GOT3 (cell line): Measurements from ENCODE around the gene ST8SIA6.
"Not testable (repeated sequence)": the region's sequence is repeated elsewhere in the genome, so short reads cannot be mapped to it uniquely, and the experiment has no call there.

Experiments used
- DNase-seq: peaks from one replicate; lab custom pipeline; 2025; ENCODE audit warnings: mixed read lengths; lab: John Stamatoyannopoulos, UW

The ST8SIA6 gene

GRCh38 chr10:17426263-17426750 is 28.1 kb downstream of the ST8SIA6 start:
- DNase-seq = no peak

DNA sequence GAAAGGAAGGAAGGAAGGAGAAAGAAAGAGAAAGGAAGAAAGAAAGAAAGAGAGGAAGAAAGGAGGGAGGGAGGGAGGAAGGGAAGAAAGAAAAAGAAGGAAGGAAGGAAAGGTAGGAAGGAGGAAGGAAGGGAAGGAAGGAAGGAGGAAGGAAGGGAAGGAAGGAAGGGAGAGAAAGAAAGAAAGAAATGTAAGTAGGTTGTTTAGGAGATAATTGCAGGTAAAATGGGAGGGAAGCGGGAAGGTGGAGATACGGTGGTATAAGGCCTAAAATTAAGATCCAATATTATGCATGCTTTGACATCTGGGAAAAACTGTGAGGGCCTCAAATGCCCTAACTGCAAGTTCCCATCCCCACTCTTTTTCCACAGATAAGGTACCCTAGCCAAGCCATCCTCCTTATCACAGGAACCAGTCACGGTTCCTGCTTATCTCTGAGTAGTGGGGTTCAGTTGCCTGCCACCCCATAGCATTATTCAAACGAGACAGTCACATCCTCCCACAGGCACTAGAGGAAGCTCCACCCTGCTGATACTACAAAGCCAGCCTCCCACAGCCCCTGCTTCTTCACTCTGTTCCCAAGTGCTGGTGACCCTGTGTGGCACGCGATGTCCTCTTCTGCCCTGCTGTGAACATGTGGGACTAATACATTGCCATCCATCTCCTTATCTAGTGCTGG is 28.7 kb downstream of the ST8SIA6 start:
- DNase-seq = no peak

DNA sequence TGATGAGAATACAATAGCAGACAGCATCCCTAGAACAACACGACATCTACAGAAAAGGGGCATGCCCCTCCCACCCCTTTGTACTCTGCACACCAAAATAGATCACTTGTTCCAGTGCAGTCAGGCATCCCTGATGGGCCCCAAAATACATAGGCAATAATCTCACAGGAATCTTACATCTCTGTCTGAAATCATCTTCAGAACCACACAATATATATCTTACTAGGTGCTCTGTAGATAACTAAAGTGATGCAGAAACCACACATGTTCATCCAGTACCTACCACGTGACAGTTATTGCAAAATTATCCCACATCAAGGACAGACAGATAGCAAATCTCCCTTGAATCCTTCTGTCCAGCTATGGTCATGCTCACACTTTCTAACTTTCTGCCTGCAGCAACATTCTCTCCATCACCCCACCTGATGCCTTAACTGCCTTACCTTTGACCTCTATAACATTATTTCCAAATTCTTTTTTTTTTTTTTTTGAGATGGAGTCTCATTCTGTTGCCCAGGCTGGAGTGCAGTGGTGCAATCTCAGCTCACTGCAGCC is 30.7 kb downstream of the ST8SIA6 start:
- DNase-seq = no peak

DNA sequence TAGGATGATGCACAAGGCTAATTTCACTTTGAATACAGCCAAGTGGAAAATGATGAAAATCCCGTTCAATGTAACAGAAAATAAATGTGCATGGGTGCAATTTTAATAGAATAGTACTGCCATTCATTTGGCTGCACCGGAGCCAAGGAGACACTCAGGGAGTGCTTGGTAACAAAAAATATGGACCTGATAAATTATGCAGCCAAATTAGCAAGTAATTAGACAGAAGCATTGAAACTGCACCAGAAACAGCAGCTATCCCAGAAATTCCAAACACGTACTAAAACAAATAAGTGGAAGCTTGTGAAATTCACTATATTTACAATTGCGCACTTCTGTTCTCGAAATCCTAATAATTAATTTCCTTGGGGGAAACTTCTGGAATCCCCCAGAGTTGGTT is 31.5 kb downstream of the ST8SIA6 start:
- no peak for DNase-seq

DNA sequence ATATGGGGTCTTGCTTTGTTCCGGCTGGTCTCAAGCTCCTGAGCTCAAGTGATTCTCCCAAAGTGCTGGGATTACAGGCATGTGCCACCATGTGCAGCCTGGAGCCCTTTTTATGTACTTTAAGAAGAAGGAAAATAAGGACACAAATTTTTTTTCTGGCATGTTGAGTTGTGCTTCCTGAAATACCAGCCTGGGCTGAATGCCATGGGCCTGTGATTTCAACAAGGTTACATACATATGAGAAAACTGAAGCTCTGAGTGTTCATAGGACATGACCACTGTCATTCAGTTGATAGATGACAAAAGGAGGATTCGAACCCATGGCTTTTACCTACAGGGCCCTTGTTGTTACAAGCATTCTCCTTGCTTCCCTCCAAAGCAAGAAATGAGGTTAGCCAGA is 36.1 kb downstream of the ST8SIA6 start:
- DNase-seq = no peak

DNA sequence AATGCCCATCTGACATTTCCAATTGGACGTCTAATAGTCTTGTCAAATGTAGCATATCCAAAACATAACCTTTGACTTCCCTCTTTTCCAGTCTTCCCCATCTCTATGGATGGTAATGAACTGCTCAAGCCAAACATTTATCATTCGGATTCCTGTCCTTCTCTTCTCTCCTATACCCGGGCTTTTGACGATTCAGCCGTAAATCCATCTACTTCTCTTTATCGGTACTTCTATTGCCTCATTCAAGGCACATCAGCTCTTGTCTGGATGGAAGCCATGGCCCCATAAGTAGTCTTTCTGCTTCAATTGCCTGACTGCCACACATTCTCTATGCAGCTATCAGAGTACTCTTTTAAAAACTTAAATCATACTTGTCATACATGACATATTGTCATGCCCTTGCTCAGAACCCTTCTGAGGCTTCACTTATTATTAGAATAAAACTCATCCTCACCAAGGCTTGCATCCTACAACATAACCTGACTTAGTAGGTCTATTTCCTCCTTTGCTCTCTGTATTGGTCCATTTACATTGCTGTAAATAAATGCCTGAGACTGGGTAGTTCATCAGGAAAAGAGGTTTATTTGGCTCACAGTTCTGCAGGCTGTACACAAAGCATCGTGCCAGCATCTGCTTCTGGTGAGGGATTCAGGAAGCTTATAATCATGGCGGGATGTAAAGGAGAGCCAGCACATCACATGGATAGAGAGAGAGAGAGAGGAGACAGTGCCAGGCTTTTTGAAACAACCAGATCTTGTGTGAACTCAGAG is 37.8 kb downstream of the ST8SIA6 start:
- DNase-seq = no peak

DNA sequence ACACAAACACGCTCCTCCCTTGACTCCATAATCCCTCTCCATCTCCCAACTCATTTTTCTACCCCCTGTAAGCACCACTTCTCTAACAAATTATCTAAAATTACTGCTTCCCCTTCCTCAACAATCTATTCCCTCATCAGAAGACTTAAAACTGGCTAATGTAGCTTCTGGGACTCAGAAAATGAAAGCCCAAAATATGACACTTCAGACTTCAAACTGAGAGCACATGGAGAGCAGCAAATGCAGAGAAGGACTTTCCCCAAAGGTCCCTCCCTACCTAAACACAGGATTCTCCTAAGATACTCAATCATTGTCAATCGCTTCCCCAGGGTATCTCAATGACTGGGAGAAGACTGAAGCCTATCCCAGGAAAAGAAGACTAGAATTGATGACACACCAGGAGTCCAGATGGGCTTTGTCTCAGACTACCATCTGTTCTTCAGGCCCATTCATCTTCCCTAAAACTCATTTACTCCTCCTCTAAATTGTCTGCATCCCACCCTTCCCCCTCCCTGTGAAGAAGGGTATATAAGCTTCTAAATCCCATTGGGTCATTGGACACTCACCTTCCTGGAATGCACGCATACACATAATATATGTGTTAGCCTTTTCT is 39.2 kb downstream of the ST8SIA6 start:
- DNase-seq = no peak

DNA sequence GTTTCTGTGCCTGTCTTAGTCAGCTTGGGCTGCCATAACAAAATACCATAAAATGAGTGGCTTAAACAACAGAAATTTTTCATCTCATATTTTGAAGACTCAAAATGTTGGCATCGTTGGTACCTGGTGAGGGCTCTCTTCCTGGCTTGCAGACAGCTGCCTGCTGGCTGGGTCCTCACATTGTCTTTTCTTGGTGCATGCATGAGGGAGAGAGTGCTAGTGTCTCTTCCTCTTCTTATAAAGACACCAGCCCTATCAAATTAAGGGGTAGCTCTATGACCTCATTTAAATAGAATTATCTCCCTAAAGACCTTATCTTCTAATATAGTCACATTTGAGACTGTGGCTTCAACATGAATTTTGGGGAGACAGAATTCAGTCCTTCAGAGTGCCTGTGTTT is 39.9 kb downstream of the ST8SIA6 start:
- no peak for DNase-seq

GRCh38 chr10:17413876-17414275 is 40.5 kb downstream of the ST8SIA6 start:
- DNase-seq = no peak

DNA sequence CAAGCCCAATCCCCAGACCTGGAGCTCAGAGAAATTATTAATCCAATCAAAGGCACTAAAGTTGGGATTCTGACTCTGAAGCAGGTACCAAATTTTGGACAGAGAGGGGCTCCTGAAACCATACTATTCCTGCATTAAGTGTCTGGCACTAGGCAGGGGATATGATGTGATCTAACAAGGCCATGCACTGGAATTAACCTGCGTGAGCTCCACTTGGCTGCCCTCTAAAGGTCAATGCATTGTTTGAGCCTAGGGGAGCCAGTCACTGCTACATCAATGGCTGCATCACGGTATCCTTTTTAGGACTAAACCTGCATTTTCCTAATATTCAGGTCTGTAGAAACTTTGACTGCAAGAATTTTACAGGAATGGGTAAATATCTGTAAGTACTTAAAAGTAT is 42.1 kb downstream of the ST8SIA6 start:
- no peak for DNase-seq

GRCh38 chr10:17410907-17411306 is 43.5 kb downstream of the ST8SIA6 start:
- DNase-seq = no peak

- no peak for DNase-seq
These were observed 45.1 kb downstream of the ST8SIA6 start for GRCh38 chr10:17409170-17409733.

DNA sequence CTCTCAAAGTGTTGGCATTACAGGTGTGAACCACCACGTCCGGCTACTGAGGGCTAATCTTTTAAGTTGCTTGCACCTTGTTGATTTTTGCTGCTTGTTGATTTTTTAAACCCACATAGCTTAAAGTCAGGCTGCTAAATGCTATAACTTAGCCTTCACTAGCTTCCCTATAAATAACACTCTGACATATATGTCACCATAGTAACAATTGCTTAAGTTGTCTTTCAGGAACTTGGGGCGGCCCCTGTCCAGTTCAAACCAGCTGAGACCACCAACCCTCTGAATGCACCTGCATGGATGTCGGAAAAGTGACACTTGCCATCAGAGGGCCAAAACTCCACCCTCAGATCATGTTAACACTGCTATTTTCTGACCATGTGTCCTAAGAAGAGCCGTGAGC is 47.3 kb downstream of the ST8SIA6 start:
- DNase-seq = no peak

DNA sequence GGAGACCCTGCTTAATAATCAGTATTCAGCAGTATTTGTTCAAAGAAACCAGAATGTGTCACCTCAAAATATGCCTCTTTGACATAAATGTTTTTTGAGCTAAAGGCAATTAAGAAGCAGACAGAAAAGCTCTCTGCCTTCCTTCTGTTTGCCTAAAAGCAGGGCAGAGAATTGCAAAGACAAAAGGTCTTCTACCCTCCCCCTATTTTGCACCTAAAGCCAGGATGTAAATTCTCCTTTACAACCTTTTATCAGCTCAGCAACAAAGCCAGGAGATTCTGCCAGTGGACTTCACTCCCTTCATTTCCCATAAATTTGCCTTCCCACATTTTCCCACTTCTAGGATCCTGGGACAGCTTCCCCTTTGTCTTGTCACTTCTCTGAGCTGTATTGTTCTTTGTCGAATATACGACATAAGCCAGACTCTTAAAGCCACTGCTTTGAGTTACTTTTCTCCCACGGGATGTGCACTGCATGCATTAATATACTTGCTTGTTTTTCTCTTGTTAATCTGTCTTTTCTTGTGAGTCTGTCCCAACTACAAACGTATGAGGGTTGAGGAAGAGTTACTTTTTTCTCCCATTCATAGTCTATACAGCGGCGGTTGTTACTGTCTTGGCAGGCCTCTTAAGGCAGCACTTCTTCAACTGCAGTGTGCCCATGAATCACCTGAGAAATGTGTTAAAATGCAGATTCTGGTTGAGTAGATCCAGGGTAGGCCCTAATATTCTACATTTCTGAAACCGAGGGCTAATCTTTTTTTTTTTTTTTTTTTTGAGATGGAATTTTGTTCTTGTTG is 48.2 kb downstream of the ST8SIA6 start:
- DNase-seq = no peak

- no peak for DNase-seq
These were observed 51.2 kb downstream of the ST8SIA6 start for GRCh38 chr10:17403161-17403560.

- not testable (repeated sequence) for DNase-seq
These were observed 52.4 kb downstream of the ST8SIA6 start for GRCh38 chr10:17402040-17402439.

- DNase-seq = no peak
These were observed 58.4 kb downstream of the ST8SIA6 start for GRCh38 chr10:17396004-17396403.

DNA sequence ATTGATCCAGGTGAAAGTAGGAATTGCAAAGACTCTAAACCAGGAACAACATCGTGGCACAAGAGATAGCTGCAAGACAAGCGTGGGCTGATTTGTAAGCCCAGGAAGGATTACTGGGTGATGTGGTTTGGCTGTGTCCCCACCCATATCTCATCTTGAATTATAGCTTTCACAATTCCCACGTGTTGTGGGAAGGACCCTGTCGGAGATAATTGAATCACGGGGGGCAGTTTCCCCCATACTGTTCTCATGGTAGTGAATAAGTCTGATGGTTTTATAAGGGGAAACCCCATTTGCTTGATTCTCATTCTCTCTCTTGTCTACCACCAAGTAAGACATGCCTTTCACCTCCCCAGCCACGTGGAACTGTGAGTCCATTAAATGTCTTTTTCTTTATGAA is 59.5 kb downstream of the ST8SIA6 start:
- DNase-seq = no peak

DNA sequence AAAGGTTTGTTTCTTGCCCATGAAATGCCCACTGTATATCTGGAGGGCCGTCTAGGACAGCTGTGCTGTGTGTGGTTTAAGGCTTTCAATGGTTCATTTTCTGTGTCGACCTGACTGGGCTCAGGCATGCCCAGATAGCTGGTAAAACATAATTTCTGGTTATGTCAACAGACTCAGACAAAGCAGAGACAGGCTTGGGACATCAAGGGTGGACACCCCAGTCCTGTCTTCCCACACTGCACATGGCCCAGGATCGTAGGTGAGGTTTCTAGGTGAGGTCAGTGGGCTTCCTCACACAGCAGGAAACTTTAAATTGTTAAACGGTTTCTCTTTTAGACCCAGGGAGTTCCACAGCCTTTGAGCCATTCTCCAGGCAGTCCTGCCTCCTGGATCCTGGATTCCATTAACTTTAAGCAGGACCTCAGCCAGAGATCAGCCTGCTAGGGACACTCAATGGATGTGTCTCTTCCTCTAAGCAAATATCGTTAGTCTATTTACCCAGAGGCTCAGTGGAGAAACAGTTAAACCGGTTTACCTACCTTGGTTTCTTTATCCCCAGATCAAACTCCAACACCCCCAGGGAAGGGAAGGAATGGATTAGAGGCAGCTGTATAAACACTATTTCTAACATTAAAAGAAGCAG is 66.4 kb downstream of the ST8SIA6 start:
- no peak for DNase-seq

DNA sequence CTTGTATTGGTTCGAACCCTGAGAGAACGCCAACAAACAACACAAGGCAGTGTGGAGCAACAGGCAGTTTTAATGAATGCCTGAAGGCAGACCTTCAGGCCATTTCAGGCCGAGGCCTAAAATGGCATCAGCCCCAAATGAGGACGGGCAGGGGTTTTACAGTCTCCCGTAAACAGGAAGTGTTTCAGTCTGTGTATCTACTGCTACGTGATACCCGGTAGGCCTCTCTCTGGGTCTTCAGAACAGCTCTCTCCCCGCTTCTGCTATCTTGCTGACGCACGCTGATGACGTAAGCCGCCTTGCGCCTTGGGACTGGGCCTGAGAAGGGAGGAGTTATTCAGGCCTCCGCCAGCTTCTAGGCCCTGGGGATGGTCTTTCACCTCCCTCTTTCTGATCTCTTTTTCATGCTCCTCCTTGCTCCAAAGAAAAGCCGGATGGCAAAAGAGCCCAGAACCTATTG is 67.7 kb downstream of the ST8SIA6 start:
- DNase-seq = no peak

DNA sequence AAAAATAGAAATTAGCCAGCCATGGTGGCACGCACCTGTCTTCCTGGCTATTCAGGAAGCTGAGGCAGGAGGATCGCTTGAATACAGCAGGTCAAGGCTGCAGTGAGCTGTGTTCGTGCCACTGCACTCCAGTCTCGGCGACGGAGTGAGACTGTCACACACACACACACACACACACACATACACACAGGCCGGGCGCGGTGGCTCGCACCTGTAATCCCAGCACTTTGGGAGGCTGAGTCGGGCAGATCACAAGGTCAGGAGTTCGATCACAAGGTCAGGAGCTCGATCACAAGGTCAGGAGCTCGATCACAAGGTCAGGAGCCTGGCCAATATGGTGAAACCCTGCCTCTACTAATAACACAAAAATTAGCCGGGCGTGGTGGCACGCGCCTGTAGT is 68.4 kb downstream of the ST8SIA6 start:
- DNase-seq = no peak
